Endometrium (tissue), 2 donors: ENCODE results near the gene STX11.

ENCODE experiments used
- FAIRE-seq: peaks from 2 replicates; lab custom pipeline; 2012; peaks lifted over from hg19 to GRCh38; lab: Jason Lieb, UNC
- donor health status: control.
- donor health status: control.

STX11 gene

DNA sequence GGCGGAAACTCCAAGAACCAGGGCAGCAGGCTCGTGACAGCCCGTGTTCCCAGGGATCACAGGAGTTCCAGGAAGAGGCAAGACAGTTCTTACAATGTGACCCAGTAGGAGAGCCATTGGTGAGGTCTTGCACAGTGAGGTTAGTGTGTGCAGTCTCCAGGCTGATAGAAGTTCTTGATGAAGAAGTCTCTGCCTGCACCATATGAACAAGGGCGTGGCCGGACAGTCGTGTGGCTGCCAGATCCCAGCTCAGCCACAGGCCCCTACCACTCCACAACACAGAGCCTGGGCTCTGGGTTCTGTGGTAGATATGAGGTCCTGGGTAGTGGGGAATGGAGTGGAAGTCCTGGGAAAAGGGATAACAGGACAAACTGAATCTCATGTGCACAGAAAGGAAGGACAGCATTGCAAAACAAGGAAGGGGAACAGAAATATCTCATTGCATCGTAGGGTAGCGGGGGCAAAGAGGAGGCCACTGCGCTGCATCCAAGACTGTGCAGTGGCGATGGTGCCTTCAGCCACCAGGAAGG is 65.2 kb downstream of the STX11 start:
- no peak for FAIRE-seq

DNA sequence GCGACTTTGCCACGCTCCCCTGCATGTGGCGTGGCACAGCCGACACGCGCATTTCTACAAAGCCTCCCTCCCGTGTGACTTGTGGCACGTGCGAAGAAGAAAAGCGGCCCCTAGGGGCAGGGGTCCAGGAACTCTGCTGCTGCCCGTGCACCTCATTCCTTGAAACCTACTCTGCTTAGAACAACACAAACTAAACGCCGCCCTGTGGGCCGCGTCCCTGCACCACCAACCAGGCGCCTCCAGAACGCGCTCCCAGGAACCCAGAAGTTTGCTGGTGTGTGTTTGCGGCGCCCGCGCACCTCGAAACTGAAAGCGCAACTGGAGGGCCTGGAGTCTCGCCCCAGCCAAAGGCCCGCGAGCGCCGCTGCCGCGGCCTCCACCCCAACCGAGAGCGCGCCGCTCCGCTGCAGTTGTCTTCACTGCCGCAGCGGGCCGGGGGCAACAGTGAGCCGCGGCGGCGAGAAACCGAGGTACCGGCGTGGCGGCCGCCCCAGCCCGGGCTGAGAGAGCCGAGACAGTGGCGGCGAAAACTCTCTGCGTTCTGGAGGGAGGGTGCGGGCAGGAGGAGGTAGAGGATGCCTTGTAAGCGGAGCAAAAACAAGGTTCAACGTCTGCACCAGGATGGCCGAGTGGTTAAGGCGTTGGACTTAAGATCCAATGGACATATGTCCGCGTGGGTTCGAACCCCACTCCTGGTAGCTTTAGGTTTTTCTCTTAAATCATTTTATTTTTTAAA is 65.8 kb downstream of the STX11 start:
- FAIRE-seq: peak; percentile 41

DNA sequence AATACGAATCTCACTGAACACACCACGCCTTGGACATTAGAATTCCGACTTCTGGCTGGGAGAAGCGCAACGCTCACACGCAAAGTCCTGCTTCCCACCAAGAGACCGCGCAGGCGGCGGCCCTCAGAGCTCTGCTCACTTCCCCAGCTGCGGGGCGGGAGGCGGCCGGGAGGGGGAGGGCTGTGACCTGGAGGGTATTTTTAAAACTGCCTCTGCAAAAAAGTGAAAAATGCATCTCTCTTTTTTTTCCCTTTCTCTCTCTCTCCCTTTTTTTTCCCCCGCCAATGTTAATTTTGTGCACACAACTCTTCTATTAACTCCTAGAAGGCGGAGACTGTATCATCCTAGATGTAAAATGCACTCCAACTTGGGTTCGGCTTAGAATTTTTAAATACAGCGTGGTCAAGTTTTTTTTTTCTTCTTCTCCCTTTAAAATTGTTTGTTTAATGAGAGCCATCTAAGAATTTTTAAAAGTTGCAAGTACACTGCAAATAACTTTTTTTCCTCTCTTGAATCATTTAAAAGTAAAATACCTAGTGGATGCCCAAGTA is 66.4 kb downstream of the STX11 start:
- FAIRE-seq: no peak

DNA sequence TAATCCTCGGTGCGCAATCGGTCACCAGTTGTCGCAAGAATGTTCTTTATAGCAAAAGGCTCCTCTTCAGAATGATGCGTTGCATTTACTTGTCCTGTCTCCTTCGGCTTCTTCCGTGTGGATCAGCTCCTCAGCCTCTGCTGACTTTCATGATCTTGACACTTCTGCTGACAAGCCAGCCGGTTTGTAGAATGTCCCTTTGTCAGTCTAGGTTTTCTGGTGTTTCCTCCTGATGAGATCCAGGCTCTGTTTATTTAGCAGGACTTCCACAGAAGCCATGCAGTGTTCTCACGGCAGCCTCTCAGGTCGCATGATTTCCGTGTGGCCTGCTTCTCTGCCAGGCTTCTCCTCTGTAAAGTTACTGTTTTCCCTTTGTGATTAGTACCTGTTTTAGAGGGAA is 66.9 kb downstream of the STX11 start:
- no peak for FAIRE-seq

DNA sequence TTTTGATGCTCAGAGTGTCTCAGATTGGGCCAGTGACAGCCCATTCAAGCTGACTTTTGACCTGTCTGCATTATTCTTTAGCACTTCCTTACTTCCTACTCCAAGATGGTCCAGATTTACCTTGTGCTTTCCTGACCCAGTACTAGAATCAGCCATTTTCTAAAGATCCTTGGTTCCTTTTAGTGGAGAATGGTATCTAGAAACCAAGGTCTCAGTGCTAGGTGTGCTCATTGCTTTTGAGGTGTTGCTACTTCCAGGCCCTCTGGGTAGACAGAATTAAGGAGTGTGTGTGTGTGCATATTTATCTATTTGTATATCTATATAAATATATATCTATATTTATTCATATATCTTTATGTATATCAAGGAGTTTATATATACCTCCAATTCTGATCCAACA is 67.5 kb downstream of the STX11 start:
- no peak for FAIRE-seq

DNA sequence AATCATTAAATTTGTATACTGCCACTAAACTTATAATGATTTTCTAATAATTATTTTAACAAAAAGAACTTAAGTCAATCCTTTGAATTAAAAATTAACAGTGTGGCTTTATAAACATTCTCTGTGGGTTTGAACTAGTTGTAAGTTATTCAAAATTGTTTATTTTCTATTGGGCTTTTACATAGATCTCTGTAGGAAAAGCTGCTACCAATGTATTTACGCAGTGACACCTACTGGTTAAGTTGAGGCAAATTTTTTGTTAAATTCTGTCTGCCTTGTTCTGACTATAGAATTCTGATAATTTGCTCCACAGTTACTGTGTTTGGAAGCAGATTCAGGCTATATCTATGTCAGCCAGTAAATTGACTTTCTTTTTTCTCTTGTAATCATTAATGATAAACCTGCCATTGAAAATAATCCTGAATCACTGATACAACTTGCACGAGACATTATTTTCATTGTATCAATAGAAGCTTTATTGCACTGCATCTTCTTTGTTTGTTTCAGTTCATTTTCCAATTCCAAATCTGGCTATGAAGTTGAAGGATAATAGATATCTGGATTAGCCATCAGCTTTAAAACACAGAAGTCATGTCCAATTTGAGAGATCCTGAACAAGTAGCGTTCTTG is 68.9 kb downstream of the STX11 start:
- FAIRE-seq: peak; percentile 84

DNA sequence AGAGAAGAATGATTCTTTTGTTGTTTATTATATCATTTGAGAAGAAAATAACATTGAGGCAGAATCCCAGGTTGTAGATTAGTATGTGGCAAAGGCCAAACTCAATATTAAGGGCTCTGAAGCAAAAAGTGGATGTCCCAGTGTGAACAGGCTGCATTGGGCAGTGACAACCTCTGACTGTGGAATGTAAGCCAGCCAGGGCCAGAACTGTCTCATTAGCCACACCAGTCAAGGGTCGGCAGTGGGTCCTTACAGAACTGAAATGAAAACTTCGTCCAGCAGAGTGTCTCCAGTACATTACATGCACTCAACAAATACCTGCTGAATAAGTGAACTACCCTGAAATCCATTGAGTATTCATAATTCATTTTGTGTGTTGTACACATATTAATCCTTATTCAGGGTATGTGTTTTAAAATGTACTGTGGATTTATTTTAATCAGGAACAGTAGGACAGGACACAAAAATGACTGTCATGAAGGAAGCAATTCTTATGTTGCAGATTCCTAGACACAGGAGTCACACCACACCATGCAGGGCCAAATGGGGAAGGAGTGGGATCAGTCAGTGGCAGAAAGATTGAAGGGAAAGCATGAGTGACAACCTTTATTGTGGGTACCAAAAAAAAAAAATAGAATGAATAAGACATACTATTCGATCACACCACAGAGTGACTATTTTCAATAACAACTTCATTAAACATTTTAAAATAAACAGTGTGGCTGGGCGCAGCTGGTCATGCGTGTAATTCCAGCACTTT is 69.9 kb downstream of the STX11 start:
- no peak for FAIRE-seq

DNA sequence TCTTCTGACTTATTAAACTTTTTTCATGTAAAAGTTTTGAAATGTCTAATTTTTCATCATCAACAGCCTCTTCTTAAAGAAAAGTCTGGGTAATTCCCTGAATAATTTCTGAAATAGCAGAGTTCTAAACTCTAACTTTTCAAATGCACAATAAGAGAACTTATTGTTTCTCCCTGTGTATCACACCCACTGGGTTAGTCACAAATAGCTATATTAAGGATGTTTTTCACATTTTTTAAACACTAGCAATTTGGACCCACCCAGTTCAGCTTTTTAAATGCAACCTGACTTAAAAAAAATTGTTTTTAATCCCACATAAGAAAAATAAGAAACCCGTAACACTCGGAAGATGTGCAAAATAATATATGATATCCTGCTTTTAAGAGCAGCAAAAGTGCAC is 73.4 kb downstream of the STX11 start:
- FAIRE-seq: no peak

DNA sequence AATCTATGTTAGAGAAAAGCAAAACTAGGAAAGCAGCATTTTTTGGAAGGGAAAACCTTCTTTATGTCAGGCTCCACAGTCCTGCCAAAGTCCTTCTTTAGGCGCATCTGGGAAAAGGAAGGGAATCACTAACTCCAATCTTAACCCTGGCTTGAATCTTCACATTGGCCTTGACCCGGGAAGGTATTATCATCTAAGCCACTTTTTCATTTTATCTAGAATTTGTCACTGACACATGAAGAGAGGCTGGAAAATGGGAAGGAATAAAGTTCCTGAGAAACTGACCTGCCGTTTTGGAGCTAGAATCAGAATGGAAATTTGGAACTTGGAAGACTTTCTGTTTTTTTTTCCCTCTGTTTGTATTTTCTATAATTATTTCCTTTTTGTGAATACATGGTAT is 81.4 kb downstream of the STX11 start:
- no peak for FAIRE-seq

DNA sequence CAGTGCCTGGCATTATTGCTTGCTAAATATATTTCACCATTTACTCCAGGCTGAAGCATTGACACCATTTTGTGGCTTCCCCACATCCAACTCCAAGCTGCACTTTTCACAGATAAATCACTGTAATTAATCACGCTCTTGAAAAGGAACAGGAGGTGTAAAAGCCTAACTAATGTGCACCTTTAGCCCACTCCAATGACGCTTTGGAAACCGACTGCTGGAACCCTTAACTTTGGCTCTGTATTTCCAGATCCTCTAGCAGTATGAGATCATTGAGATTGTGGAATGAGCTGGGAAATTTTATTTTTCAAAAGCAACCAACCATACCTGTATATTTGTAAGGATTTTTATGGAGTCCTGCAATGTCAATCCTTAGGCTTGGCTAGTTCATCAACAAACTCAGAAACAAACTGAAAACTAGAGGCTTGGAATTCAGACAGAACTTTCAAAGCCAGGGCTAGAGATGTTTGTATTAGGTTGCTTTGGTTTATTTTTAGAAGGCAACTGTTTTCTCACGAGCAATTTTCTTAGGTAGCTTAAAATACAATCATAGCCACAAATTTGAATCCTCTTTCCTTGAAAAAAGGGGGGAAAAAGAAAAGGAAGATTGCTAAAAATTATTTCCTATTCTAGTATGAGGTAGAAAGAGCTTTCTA is 82.0 kb downstream of the STX11 start:
- no peak for FAIRE-seq

DNA sequence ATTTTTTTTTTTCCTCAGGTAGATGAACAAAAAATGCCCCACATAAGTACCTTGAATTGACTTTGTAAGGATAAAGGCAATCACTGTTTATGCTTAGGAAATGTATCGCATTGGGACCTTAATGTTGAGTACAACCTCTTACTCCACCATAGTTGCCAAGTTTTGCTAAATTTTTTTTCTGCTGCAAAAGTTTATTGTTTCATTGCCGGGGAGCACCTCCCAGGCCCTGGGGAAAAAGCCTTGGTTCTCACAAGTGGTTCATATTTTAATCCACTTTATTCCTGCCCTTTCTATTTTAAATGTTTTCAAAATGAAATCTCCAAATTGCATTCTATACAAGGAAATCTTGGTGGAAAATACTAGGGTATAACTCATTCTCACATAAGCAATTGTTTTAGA is 82.5 kb downstream of the STX11 start:
- no peak for FAIRE-seq

DNA sequence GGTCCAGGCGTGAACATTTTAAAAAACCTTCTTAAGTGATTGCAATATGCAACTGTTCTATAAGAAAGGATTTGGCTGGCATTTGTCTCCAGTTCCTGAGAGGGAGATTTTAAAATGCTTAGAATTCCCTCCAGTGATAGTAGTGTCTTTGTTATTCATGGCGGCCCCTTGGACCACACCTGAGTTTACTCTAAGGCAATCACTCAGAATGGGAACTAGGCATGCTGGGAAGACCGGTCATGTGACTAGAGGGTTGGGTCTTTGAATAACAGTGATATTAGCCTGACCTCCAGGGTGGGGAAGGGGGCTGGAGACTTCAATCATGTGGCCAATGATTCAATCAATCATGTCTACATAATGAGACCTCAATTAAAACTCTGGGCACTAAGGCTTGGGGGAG is 84.1 kb downstream of the STX11 start:
- FAIRE-seq: no peak

DNA sequence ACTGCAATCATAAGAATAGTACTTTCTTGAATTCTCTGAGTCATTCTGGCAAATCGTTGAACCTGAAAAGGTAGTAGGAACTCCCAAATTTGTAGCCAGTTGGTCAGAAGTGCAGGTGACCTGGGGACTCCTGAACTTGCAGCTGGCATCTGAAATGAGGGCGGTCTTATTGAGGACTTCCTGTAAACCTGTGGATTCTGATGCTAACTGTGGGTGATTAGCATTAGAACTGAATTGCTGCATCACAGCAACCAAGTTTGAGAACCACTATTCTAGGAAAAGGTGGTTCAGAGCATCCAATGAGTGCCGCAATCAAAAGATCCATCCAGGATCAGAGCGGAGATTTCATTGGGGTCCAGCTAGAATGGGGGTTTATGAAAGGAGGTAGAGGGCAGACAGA is 84.6 kb downstream of the STX11 start:
- FAIRE-seq: no peak
